HG03159 (cell line): ENCODE measurements around the gene PARP16.
A peak's percentile ranks its signal among the peaks of the same experiment; 100 is the strongest.

ENCODE experiments used
- ATAC-seq: cut with Tn5 transposase; IDR thresholded peaks from one replicate; pipeline ENCODE4 v1.9.1; 2021; ENCODE audit warnings: mild to moderate bottlenecking, moderate library complexity; ENCODE audit not compliant: unreplicated experiment

The PARP16 gene

GRCh38 chr15:65286704-65287519 is at the start of gene PARP16:
TSS of gene PARP16 (minus strand) at chr15:65286883. CDS start at chr15:65286426, 457 bp downstream.
- peak; percentile 88 for ATAC-seq

GRCh38 chr15:65335278-65336055 is 48.8 kb upstream of the PARP16 start:
- ATAC-seq, result no peak

GRCh38 chr15:65334586-65335231 is 48.0 kb upstream of the PARP16 start:
- no peak for ATAC-seq

- no peak for ATAC-seq
Observed at GRCh38 chr15:65333856-65334255, 47.2 kb upstream of the PARP16 start.

- ATAC-seq, result no peak
Observed at GRCh38 chr15:65333148-65333820, 46.6 kb upstream of the PARP16 start.

GRCh38 chr15:65332391-65333147 is 45.9 kb upstream of the PARP16 start:
- no peak for ATAC-seq

- no peak for ATAC-seq
Observed at GRCh38 chr15:65331811-65332210, 45.1 kb upstream of the PARP16 start.

- ATAC-seq, result no peak
Observed at GRCh38 chr15:65330934-65331645, 44.4 kb upstream of the PARP16 start.

GRCh38 chr15:65329984-65330735 is 43.5 kb upstream of the PARP16 start:
- no peak for ATAC-seq

- no peak for ATAC-seq
Observed at GRCh38 chr15:65329288-65329983, 42.8 kb upstream of the PARP16 start.

- ATAC-seq, result no peak
Observed at GRCh38 chr15:65328506-65329287, 42.0 kb upstream of the PARP16 start.

- no peak for ATAC-seq
Observed at GRCh38 chr15:65327651-65328393, 41.1 kb upstream of the PARP16 start.

- ATAC-seq, result no peak
Observed at GRCh38 chr15:65326818-65327217, 40.1 kb upstream of the PARP16 start.

- no peak for ATAC-seq
Observed at GRCh38 chr15:65326117-65326526, 39.4 kb upstream of the PARP16 start.

GRCh38 chr15:65323071-65323511 is 36.4 kb upstream of the PARP16 start:
- ATAC-seq, result no peak

- ATAC-seq, result peak; percentile 64
Observed at GRCh38 chr15:65318870-65319356, 32.2 kb upstream of the PARP16 start.
